Heart left ventricle (tissue), 16 donors: ENCODE data around the gene TTBK2. TPM values are rescaled to one million over a fixed set of nuclear protein-coding genes. Genes with fewer than 3 reads are reported as not detected.

ENCODE experiments used
- ATAC-seq, 4 donors: fragments of 200-7000 bp; cut with Tn5 transposase; one replicate each; pipeline ENCODE4 v1.9.1; 2020 to 2022; ENCODE audit warnings: moderate library complexity in 4 of 4, mild to moderate bottlenecking in 3 of 4, moderate number of reproducible peaks in 1 of 4
- DNase-seq, 5 donors: peaks; one replicate each; pipeline ENCODE4 v3.0.0-alpha.2; 2020
- H3K27ac ChIP-seq, 12 donors: fragments of 200-600 bp; sonication (generic) in 4 of 12; one replicate each; pipeline versions ENCODE4 v1.5.0 to v1.8.0; 2016 to 2022; ENCODE audit warnings: mild to moderate bottlenecking in 2 of 12
- H3K27me3 ChIP-seq, 9 donors: fragments of 200-600 bp; sonication (generic) in 2 of 9; one replicate each; pipeline versions ENCODE4 v1.5.1 to v1.8.0; 2016 to 2022; ENCODE audit warnings: mild to moderate bottlenecking in 3 of 9
- H3K36me3 ChIP-seq, 9 donors: fragments of 200-600 bp; sonication (generic) in 2 of 9; one replicate each; pipeline versions ENCODE4 v1.5.0 to v1.8.0; 2018 to 2022; ENCODE audit warnings: mild to moderate bottlenecking in 2 of 9
- H3K4me1 ChIP-seq, 12 donors: fragments of 200-600 bp; sonication (generic) in 4 of 12; one replicate each; pipeline versions ENCODE4 v1.5.0 to v1.8.0; 2016 to 2022; ENCODE audit warnings: mild to moderate bottlenecking in 3 of 12
- H3K4me3 ChIP-seq, 12 donors: fragments of 200-600 bp; sonication (generic) in 4 of 12; one replicate each; pipeline versions ENCODE4 v1.5.0 to v1.8.0; 2017 to 2022; ENCODE audit warnings: mild to moderate bottlenecking in 9 of 12, moderate library complexity in 4 of 12
- H3K9me3 ChIP-seq, 12 donors: fragments of 200-600 bp; sonication (generic) in 4 of 12; one replicate each; pipeline versions ENCODE4 v1.5.0 to v1.8.0; 2016 to 2022; ENCODE audit warnings: mild to moderate bottlenecking in 1 of 12
- CTCF ChIP-seq, 12 donors: fragments of 200-600 bp; sonication (generic) in 4 of 12; IDR thresholded peaks; one replicate each; pipeline versions ENCODE4 v1.5.0 to v1.8.0; 2018 to 2022; ENCODE audit warnings: antibody characterized with exemption in 12 of 12, mild to moderate bottlenecking in 5 of 12
- POLR2A ChIP-seq, 2 donors: fragments of 450-650 bp; IDR thresholded peaks; one replicate each; pipeline ENCODE4 v1.6.1; 2017; ENCODE audit warnings: antibody characterized with exemption in 2 of 2, mild to moderate bottlenecking in 2 of 2, moderate library complexity in 2 of 2
- WGBS, 4 donors: extraction: QIAGEN DNeasy Blood & Tissue Kit in 2 of 4; methylation state at CpG; one replicate each; pipeline versions ENCODE4 v1.1.5 to v1.1.7; 2013 to 2018; 5-methylcytosine and 5-hydroxymethylcytosine counted together
- intact Hi-C, 10 donors: fragments of 100-400 bp; cut with DNase I; formaldehyde crosslinking; loops; one replicate each; pipeline versions ENCODE4 v1.11.1 to v1.14.2; 2022
- polyA plus RNA-seq, 2 donors: library from polyadenylated mRNA; stranded (reverse); fragments of 200-250 nt; gene quantifications; one replicate each; pipeline ENCODE4 v1.2.3, GENCODE V29; 2013
- total RNA-seq, 9 donors: library from RNA; depleted of rRNA in 2 of 9; stranded (reverse); fragments of >200 nt in 2 of 9; fragmentation: NEBNext Ultra II Directional in 3 of 9; extraction: Animal tissue kit (Norgen Biotek cat#: 25700) in 3 of 9; gene quantifications; one replicate each; pipeline versions ENCODE4 v1.1.0 to v1.2.4, GENCODE V29; 2016 to 2023
- donor health status: ischemic (EF 13 %, LVEDD 7.1; RV severe dilation, severe dysfunction).
- donor health status: healthy with polysubstance abuse.
- donor health status: DM: no; HTN: yes; CAD: no.
- donor health status: DM: no; HTN: no; CAD: no.
- donor health status: ischemic (EF 25% LVEDD 6.9; RV normal size, moderate dysfunction).
- donor health status: ischemic (EF 25% LVEDD 5.7; RV mildly dilated, moderate dysfunction).
- donor health status: healthy.
- donor health status: DM: yes; HTN: yes; CAD: no.
- donor health status: ischemic (EF 35%, LVEDD 5.7; RV mildly dilated, moderate dysfunction).
- donor health status: nonischemic (EF 11% LVEDD 7.7; RV severe dilation, severe dysfunction).
- donor health status: DM: yes; HTN: yes; CAD: no.
- donor health status: PGD.
- donor health status: ischemic (EF 29% LVEDD 5.4; RV normal size, mild dysfunction).
- donor health status: nonischemic (EF 23%, LVEDD 6.1; RV moderate dilation, normal function).

TTBK2 gene
- total and polyA plus RNA-seq, 11 donors, result 4.9 to 27.9 (median 19.1) TPM

DNA sequence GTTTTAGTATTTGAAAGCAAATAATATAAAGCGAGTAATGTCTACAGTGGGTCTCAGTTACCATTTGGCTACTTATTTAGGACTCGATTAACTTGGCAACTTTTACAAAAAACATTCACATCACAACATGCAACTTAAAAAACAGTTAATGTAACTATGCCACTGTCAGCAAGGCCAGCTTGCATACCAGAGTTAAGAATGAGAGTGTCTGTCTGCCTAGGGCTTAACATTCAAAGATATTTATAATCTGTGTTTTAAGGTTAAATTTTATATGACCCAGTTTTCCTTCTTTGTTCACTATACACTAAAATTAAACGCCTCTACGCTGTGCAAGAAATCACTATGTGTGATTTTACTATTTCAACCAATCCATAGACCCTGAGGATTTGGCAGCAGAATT lies 178.4 kb downstream of the TTBK2 start:
- peaks cover 0 to 31% (median 16%) of the 10 kb centered on the region in 9 donors for H3K36me3 ChIP-seq
- no peak for ATAC-seq
- H3K9me3 ChIP-seq, result no peaks in the 10 kb centered on the region
- H3K27me3 ChIP-seq, result no peaks in the 10 kb centered on the region
- intact Hi-C loops, result no loop called here
- no peak for TF ChIP-seq POLR2A (IDR thresholded peaks at IDR 0.05)
- TF ChIP-seq CTCF (IDR thresholded peaks at IDR 0.05), result no peak
- 71 to 81% (median 78%) methylated on average over 4 of the region's 4 CpGs for WGBS, 4 donors
- peaks cover 0 to 18% (median 6%) of the 10 kb centered on the region in 12 donors for H3K4me1 ChIP-seq
- H3K4me3 ChIP-seq, result no peak overlapping the region
- H3K27ac ChIP-seq, result no peak overlapping the region
- DNase-seq, result no peak

GRCh38 chr15:42741710-42742109 lies 178.9 kb downstream of the TTBK2 start:
- peaks cover 0 to 31% (median 14%) of the 10 kb centered on the region in 9 donors for H3K36me3 ChIP-seq
- WGBS, 4 donors, result 90 to 95% (median 95%) methylated on average over 2 of the region's 2 CpGs
- ATAC-seq, result no peak
- H3K9me3 ChIP-seq, result no peaks in the 10 kb centered on the region
- no peak overlapping the region for H3K27ac ChIP-seq
- no peak overlapping the region for H3K4me3 ChIP-seq
- H3K27me3 ChIP-seq, result no peaks in the 10 kb centered on the region
- peaks cover 0 to 18% (median 6%) of the 10 kb centered on the region in 12 donors for H3K4me1 ChIP-seq
- no peak for TF ChIP-seq POLR2A (IDR thresholded peaks at IDR 0.05)
- no peak for TF ChIP-seq CTCF (IDR thresholded peaks at IDR 0.05)
- no peak for DNase-seq
- intact Hi-C loops, result no loop called here

- no peak for TF ChIP-seq CTCF (IDR thresholded peaks at IDR 0.05)
- no peak for TF ChIP-seq POLR2A (IDR thresholded peaks at IDR 0.05)
- H3K4me1 ChIP-seq, result peaks cover 7 to 29% (median 17%) of the 10 kb centered on the region in 12 donors
- H3K36me3 ChIP-seq, result peaks cover 0 to 29% (median 25%) of the 10 kb centered on the region in 9 donors
- ATAC-seq, result peak in 1 of 4 donors; percentile 1
- 80 to 84% (median 83%) methylated on average over 19 to 21 of the region's 21 CpGs for WGBS, 4 donors
- intact Hi-C loops, result loop anchor here in 8 of 10 donors (2.0 to 10.0 kb wide), 2 partner anchors 183 to 187 kb away; partner anchors contain the start of gene TTBK2 (in 8 of the 8)
- DNase-seq, result no peak
- H3K9me3 ChIP-seq, result no peaks in the 10 kb centered on the region
- H3K27me3 ChIP-seq, result no peaks in the 10 kb centered on the region
- peak overlapping the region; percentile 78 to 98 (median 88) for H3K27ac ChIP-seq
- H3K4me3 ChIP-seq, result peak overlapping the region; percentile 68 to 98 (median 94)
Observed at GRCh38 chr15:42737529-42738328, 182.8 kb downstream of the TTBK2 start.

DNA sequence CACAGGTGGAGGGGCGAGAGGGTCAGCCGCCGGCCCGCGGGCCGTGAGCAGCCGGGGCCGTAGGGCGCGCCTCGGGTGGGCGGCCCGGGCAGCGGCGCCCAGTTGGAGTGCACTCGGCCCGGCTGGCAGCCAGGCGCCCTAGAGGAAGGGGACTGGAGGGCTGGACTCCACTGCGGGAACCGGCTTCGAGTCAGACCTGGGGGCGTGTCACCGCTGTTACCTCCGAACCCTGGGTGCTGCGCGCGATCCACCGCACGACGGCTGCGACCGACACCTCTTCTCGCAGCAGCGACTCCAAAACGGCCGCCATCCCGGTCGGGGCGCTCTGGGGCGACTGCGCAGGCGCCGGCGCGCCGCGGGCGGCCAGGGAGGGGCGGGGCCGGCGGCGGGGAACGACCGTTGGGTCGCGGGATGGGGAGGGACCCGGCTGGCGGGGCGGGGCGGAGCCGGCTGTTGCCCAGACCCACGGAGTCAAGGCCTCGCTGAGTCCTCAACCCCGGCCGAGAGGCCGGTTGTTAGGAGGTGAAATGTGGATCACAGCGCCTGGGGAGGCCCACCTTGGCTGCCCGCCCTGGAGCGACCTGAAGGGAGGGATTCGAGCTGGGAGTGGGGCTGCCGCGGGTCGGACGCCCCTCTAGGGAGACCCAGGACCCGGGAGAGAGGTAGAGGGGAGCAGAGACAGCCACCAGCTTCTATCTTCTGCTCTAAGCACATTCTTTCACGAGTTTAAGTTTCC lies 183.6 kb downstream of the TTBK2 start, which contains the start of gene CDAN1:
CDAN1 (minus strand) TSS at position 336 of the 736 bp plus-strand sequence; CDS start at position 310, 26 bp downstream.
- H3K4me1 ChIP-seq, result peaks cover 7 to 24% (median 16%) of the 10 kb centered on the region in 12 donors
- no peaks in the 10 kb centered on the region for H3K9me3 ChIP-seq
- TF ChIP-seq POLR2A (IDR thresholded peaks at IDR 0.05), result peak; percentile 4 to 80
- peak in 3 of 12 donors; percentile 12 to 26 (median 17) for TF ChIP-seq CTCF (IDR thresholded peaks at IDR 0.05)
- DNase-seq (peak; percentile 93 to 97 (median 94)), ATAC-seq (peak; percentile 89 to 99 (median 98))
- H3K27me3 ChIP-seq, result no peaks in the 10 kb centered on the region
- peak within 1 kb of the TSS; percentile 78 to 98 (median 88) for H3K27ac ChIP-seq
- H3K36me3 ChIP-seq, result peaks cover 0 to 37% (median 32%) of the 10 kb centered on the region in 9 donors
- peak within 1 kb of the TSS; percentile 68 to 98 (median 94) for H3K4me3 ChIP-seq
- intact Hi-C loops, result loop anchor here in 8 of 10 donors (2.0 to 10.0 kb wide), 2 partner anchors 184 to 188 kb away; partner anchors contain the start of gene TTBK2 (in 8 of the 8)
- 0 to 2% (median 1%) methylated on average over 27 to 76 of the region's 76 CpGs for WGBS, 4 donors
